OCI-LY7 (cell line): ENCODE results near the gene STX8. TPM values are rescaled to one million over a fixed set of nuclear protein-coding genes. Genes with fewer than 3 reads are reported as not detected.

Experiments
- BruUV-seq: library from RNA; stranded (reverse); fragments of 400-500 nt; replicated peaks from 2 replicates; lab custom pipeline; 2021; lab: Mats Ljungman, UMichigan
- CTCF ChIA-PET: fragments of 300-600 bp; sonication (Branson Sonifier 250); formaldehyde crosslinking; loops from one replicate; lab custom pipeline; 2022; ENCODE audit warnings: antibody characterized with exemption; ENCODE audit not compliant: unreplicated experiment; lab: Charles Lee
- POLR2A ChIA-PET: fragments of 300-600 bp; sonication (Branson Sonifier 250); formaldehyde crosslinking; loops from one replicate; lab custom pipeline; 2022; ENCODE audit warnings: antibody characterized with exemption; lab: Charles Lee
- DNase-seq: peaks from one replicate; pipeline ENCODE4 v3.0.0-alpha.2; 2015; ENCODE audit warnings: low spot score
- H2AFZ ChIP-seq: fragments of 200-600 bp; sonication (generic), shearing (Covaris generic); 2 replicates; pipeline ENCODE4 v1.6.1; 2014; ENCODE audit warnings: mild to moderate bottlenecking, antibody characterized with exemption, low read length, moderate library complexity
- H3K27ac ChIP-seq: fragments of 200-600 bp; sonication (generic); 2 replicates; pipeline ENCODE4 v1.5.1; 2014; ENCODE audit warnings: mixed run types, low read depth, mild to moderate bottlenecking, moderate library complexity, low read length, inconsistent platforms; ENCODE audit not compliant: poor library complexity, severe bottlenecking
- H3K36me3 ChIP-seq: fragments of 200-600 bp; sonication (generic); 2 replicates; pipeline ENCODE4 v1.6.1; 2014; ENCODE audit warnings: mild to moderate bottlenecking, antibody characterized with exemption, low read length, moderate library complexity, mixed read lengths; ENCODE audit not compliant: insufficient read depth
- H3K4me1 ChIP-seq: fragments of 200-600 bp; sonication (generic); 2 replicates; pipeline ENCODE4 v1.5.1; 2014; ENCODE audit warnings: mild to moderate bottlenecking, low read length; ENCODE audit not compliant: insufficient read depth, poor library complexity, severe bottlenecking
- H3K4me2 ChIP-seq: fragments of 200-600 bp; sonication (generic); 2 replicates; pipeline ENCODE4 v1.6.1; 2014; ENCODE audit warnings: mild to moderate bottlenecking, low read length
- H3K4me3 ChIP-seq: fragments of 200-600 bp; sonication (generic); 2 replicates; pipeline ENCODE4 v1.5.1; 2014; ENCODE audit warnings: mild to moderate bottlenecking, low read depth, low read length; ENCODE audit not compliant: poor library complexity, severe bottlenecking
- H3K79me2 ChIP-seq: fragments of 200-600 bp; sonication (generic); 2 replicates; pipeline ENCODE4 v1.6.1; 2016; ENCODE audit warnings: low read depth, mild to moderate bottlenecking, low read length, moderate library complexity, mixed read lengths; ENCODE audit not compliant: insufficient read depth
- H3K9me2 ChIP-seq: fragments of 200-600 bp; sonication (generic); 2 replicates; pipeline ENCODE4 v1.6.1; 2016; ENCODE audit warnings: mild to moderate bottlenecking, low read length, mixed read lengths; ENCODE audit not compliant: insufficient read depth
- H3K9me3 ChIP-seq: fragments of 200-600 bp; sonication (generic); 2 replicates; pipeline ENCODE4 v1.6.1; 2014; ENCODE audit warnings: mild to moderate bottlenecking, mixed run types, low read length, mixed read lengths
- H4K20me1 ChIP-seq: fragments of 200-600 bp; sonication (generic); 2 replicates; pipeline ENCODE4 v1.6.1; 2014; ENCODE audit warnings: mild to moderate bottlenecking, antibody characterized with exemption, low read length, moderate library complexity, mixed read lengths; ENCODE audit not compliant: insufficient read depth
- EZH2phosphoT487 ChIP-seq: fragments of 200-600 bp; sonication (generic); IDR thresholded peaks from 2 replicates; pipeline ENCODE4 v1.6.1; 2018; ENCODE audit warnings: low read depth, borderline replicate concordance, mild to moderate bottlenecking, mixed run types, antibody characterized with exemption, low read length, moderate library complexity, mixed read lengths
- intact Hi-C: fragments of 100-400 bp; cut with micrococcal nuclease; formaldehyde crosslinking; loops from one replicate; pipeline ENCODE4 v1.10.0; 2022; ENCODE audit not compliant: unreplicated experiment
- total RNA-seq, 2 experiments: library from RNA; depleted of rRNA in 1 of 2; stranded (reverse); fragments of >200 nt in 1 of 2; shearing (Covaris generic) in 1 of 2; gene quantifications; 2 replicates each; pipeline ENCODE4 v1.2.3, GENCODE V29; 2014 to 2022
- TF ChIP-seq, protein P1 (sequence below): fragments of 200-600 bp; sonication (generic); conservative IDR thresholded peaks from 2 replicates; pipeline ENCODE4 v1.5.1; 2014; ENCODE audit warnings: mild to moderate bottlenecking, antibody characterized with exemption, low read length, moderate library complexity, mixed read lengths

Gene STX8
- total RNA-seq, 2 experiments from 2014 or later, result 56.7 to 69.0 TPM

DNA sequence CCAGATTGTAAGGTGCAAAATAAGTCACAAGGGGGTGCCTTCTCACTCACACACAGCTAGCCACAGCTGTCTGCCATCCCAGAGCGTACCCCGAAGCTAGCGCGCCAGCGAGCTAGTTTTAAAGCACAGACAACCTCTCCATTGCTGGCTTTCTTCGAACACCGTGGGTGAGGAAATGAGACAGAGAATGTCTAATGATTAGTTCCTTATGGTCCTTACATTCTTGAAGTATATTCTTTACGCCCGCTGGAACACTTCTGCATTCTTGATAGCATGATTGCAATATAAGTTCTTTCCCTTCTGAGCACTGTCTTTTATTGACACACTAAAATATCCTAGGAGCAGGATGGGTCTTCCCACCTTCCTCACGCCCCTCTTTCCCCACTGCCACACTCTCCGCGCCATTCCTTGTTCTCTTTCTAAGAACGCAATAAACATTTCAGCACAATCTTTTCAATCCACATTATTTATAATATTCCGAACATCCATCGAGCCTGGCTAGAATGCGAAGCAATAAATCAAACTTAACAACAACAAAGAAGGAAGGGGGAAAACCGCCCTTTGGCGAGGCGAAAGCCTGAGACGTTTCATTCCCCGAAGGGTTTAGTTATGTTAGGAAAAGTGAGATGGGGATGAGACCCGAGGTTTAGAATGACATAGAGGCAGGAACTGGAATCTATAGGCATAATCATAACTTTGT lies 303.0 kb downstream of the STX8 start:
- Histone ChIP-seq H3K36me3 (no peaks in the 10 kb centered on the region), H3K79me2 (no peaks in the 10 kb centered on the region), H2AFZ (no peak overlapping the region), H3K4me1 (no peaks in the 10 kb centered on the region), H3K4me2 (no peak overlapping the region), H3K9me2 (no peaks in the 10 kb centered on the region), H3K4me3 (no peak overlapping the region), H3K9me3 (no peaks in the 10 kb centered on the region), H3K27ac (no peak overlapping the region), H4K20me1 (no peaks in the 10 kb centered on the region)
- TF ChIP-seq, protein P1, sequence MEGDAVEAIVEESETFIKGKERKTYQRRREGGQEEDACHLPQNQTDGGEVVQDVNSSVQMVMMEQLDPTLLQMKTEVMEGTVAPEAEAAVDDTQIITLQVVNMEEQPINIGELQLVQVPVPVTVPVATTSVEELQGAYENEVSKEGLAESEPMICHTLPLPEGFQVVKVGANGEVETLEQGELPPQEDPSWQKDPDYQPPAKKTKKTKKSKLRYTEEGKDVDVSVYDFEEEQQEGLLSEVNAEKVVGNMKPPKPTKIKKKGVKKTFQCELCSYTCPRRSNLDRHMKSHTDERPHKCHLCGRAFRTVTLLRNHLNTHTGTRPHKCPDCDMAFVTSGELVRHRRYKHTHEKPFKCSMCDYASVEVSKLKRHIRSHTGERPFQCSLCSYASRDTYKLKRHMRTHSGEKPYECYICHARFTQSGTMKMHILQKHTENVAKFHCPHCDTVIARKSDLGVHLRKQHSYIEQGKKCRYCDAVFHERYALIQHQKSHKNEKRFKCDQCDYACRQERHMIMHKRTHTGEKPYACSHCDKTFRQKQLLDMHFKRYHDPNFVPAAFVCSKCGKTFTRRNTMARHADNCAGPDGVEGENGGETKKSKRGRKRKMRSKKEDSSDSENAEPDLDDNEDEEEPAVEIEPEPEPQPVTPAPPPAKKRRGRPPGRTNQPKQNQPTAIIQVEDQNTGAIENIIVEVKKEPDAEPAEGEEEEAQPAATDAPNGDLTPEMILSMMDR, result no peak
- TF ChIP-seq EZH2phosphoT487, result no peak
- CTCF ChIA-PET, result no interaction called here
- DNase-seq, result no peak
- intact Hi-C loops, result no loop called here
- POLR2A ChIA-PET, result no interaction called here
- no TSS peak for BruUV-seq

DNA sequence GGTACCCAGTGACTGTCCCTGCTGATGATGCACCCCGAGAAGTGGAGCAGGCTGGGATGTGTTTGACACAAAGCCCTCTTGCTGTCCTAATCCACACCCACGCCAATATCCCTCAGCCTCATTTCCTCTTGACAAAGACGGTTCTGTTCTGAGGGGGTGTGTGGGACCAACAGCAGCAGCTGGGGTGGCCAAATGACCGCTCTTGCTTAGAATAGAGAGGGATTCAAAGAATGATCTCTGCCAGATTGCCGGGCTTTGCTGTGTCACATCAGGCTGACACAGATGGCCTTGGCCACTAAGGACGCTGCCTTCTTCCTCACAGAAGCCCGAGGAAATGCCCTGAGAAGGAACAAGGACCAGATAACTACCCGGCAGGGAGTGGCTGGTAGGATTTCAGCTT lies 303.6 kb downstream of the STX8 start:
- Histone ChIP-seq H3K4me1 (no peaks in the 10 kb centered on the region), H3K9me3 (no peaks in the 10 kb centered on the region), H3K4me3 (no peak overlapping the region), H3K27ac (no peak overlapping the region), H3K9me2 (no peaks in the 10 kb centered on the region), H2AFZ (no peak overlapping the region), H3K4me2 (no peak overlapping the region), H4K20me1 (no peaks in the 10 kb centered on the region), H3K36me3 (no peaks in the 10 kb centered on the region), H3K79me2 (no peaks in the 10 kb centered on the region)
- POLR2A ChIA-PET, result no interaction called here
- DNase-seq, result no peak
- TF ChIP-seq EZH2phosphoT487, result no peak
- TF ChIP-seq, protein P1, result no peak
- CTCF ChIA-PET, result no interaction called here
- intact Hi-C loops, result no loop called here
- BruUV-seq, result no TSS peak

DNA sequence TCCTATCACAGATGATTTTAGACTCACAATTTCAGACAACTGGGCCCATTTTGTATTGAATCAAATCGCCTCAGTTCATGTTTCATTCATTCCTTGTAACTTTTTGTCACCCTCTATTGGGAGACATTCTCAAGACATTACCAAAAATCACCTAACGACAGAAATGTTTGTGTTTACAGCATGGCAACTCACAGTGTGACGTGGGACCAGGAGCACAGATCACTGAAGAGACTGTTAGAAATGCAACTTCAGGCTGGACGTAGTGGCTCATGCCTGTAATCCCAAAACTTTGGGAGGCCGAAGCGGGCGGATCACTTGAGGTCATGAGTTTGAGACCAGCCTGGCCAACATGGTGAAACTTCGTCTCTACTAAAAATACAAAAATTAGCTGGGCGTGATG lies 304.7 kb downstream of the STX8 start:
- no TSS peak for BruUV-seq
- POLR2A ChIA-PET, result interaction anchor here (0.6 kb wide), 1 partner anchor 23 kb away, joined by 4 read pairs; no protein-coding TSS in a partner anchor
- CTCF ChIA-PET, result no interaction called here
- Histone ChIP-seq H3K36me3 (no peaks in the 10 kb centered on the region), H3K9me2 (no peaks in the 10 kb centered on the region), H3K27ac (no peak overlapping the region), H3K4me3 (no peak overlapping the region), H3K4me1 (no peaks in the 10 kb centered on the region), H4K20me1 (no peaks in the 10 kb centered on the region), H2AFZ (no peak overlapping the region), H3K9me3 (no peaks in the 10 kb centered on the region), H3K4me2 (no peak overlapping the region), H3K79me2 (no peaks in the 10 kb centered on the region)
- intact Hi-C loops, result no loop called here
- no peak for DNase-seq
- TF ChIP-seq EZH2phosphoT487, result no peak
- TF ChIP-seq, protein P1, result no peak
